ENCODE results near the gene SMTN. TPM values are rescaled to one million over a fixed set of nuclear protein-coding genes. Genes with fewer than 3 reads are reported as not detected.
A peak's percentile ranks its signal among the peaks of the same experiment; 100 is the strongest.

The SMTN gene
- total RNA-seq, 2 donors from 2014 or later = 35.5 to 50.1 TPM

GRCh38 chr22:31080164-31080847 lies 812 bp upstream of the SMTN start:
- TF ChIP-seq POLR2A (IDR thresholded peaks at IDR 0.05) (no peak), CTCF (IDR thresholded peaks at IDR 0.05) (no peak)
- intact Hi-C loops (cut with DNase I) = no loop called here
- Histone ChIP-seq H3K9me3 (no peaks in the 10 kb centered on the region), H3K27ac (peak overlapping the region; percentile 91 to 97 (median 93)), H3K4me3 (no peak overlapping the region), H3K36me3 (replicated peaks in 1 of 2; ENCODE audit: insufficient read depth in 1 of 2, low read depth in 2 of 2) (no peaks in the 10 kb centered on the region), H3K4me1 (peaks cover 62% of the 10 kb centered on the region), H3K27me3 (no peaks in the 10 kb centered on the region)
- ATAC-seq = no peak
- 33 to 35% methylated on average over 5 of the region's 5 CpGs for WGBS, 2 donors
- DNase-seq = no peak

- Histone ChIP-seq H3K27ac (peak overlapping the region; percentile 91 to 97 (median 93)), H3K4me3 (peak overlapping the region; percentile 25 to 39), H3K9me3 (no peaks in the 10 kb centered on the region), H3K4me1 (peaks cover 77% of the 10 kb centered on the region), H3K27me3 (no peaks in the 10 kb centered on the region), H3K36me3 (replicated peaks in 1 of 2; ENCODE audit: insufficient read depth in 1 of 2, low read depth in 2 of 2) (no peaks in the 10 kb centered on the region)
- no peak for ATAC-seq
- DNase-seq = no peak
- WGBS, 2 donors = 27 to 28% methylated on average over 6 of the region's 6 CpGs
- TF ChIP-seq CTCF (IDR thresholded peaks at IDR 0.05) (no peak), POLR2A (IDR thresholded peaks at IDR 0.05) (no peak)
- intact Hi-C loops (cut with DNase I) = no loop called here
Observed at GRCh38 chr22:31081963-31082605, 966 bp downstream of the SMTN start.

- Histone ChIP-seq H3K4me1 (peaks cover 77% of the 10 kb centered on the region), H3K27me3 (no peaks in the 10 kb centered on the region), H3K4me3 (no peak overlapping the region), H3K9me3 (no peaks in the 10 kb centered on the region), H3K27ac (peak overlapping the region; percentile 91 to 97 (median 93)), H3K36me3 (replicated peaks in 1 of 2; ENCODE audit: insufficient read depth in 1 of 2, low read depth in 2 of 2) (no peaks in the 10 kb centered on the region)
- ATAC-seq (no peak), DNase-seq (peak; percentile 69 to 75 (median 74))
- no peak for TF ChIP-seq POLR2A (IDR thresholded peaks at IDR 0.05)
- peak in 6 of 7 experiments; percentile 29 to 52 (median 45) for TF ChIP-seq CTCF (IDR thresholded peaks at IDR 0.05)
- 41 to 57% methylated on average over 6 to 11 of the region's 11 CpGs for WGBS, 2 donors
- intact Hi-C loops (cut with DNase I) = no loop called here
Observed at GRCh38 chr22:31082606-31083376, 1.7 kb downstream of the SMTN start.

- peak; percentile 80 to 95 (median 94) for DNase-seq
- peaks cover 77% of the 10 kb centered on the region for H3K4me1 ChIP-seq
- H3K27ac ChIP-seq = peak overlapping the region; percentile 91 to 97 (median 93)
- 18 to 20% methylated on average over 1 to 3 of the region's 3 CpGs for WGBS, 2 donors
- H3K4me3 ChIP-seq = no peak overlapping the region
- ATAC-seq = peak; percentile 31
- TF ChIP-seq POLR2A (IDR thresholded peaks at IDR 0.05) (peak; percentile 47 to 79 (median 65)), CTCF (IDR thresholded peaks at IDR 0.05) (peak in 1 of 7 experiments; percentile 21)
- no peaks in the 10 kb centered on the region for H3K9me3 ChIP-seq
- intact Hi-C loops (cut with DNase I) = no loop called here
- H3K36me3 ChIP-seq (replicated peaks in 1 of 2; ENCODE audit: insufficient read depth in 1 of 2, low read depth in 2 of 2) = peaks cover 0 to 4% of the 10 kb centered on the region in 2 donors
- H3K27me3 ChIP-seq = no peaks in the 10 kb centered on the region
Observed at GRCh38 chr22:31083377-31083768, 2.3 kb downstream of the SMTN start.

Data from body of pancreas (tissue), 4 donors.